MM.1S (cell line): ENCODE measurements around the gene RPS6KA2.

Experiments
- DNase-seq: peaks from one replicate; pipeline ENCODE4 v3.0.0-alpha.2; 2015
- H2AFZ ChIP-seq: fragments of 300-600 bp; sonication (generic); 2 replicates; pipeline ENCODE4 v1.6.0; 2016; ENCODE audit warnings: antibody characterized with exemption, low read length
- H3F3A ChIP-seq: fragments of 300-600 bp; sonication (generic); 2 replicates; pipeline ENCODE4 v1.6.1; 2016; ENCODE audit warnings: mild to moderate bottlenecking, antibody characterized with exemption, low read length, moderate library complexity, mixed read lengths; ENCODE audit not compliant: insufficient read depth
- H3K27ac ChIP-seq: fragments of 300-600 bp; sonication (generic); 2 replicates; pipeline ENCODE4 v1.5.1; 2016; ENCODE audit warnings: mild to moderate bottlenecking, low read length
- H3K27me3 ChIP-seq: fragments of 300-600 bp; sonication (generic); replicated peaks from 2 replicates; pipeline ENCODE4 v1.6.0; 2016; ENCODE audit warnings: low read length; ENCODE audit not compliant: insufficient read depth
- H3K36me3 ChIP-seq: fragments of 300-600 bp; sonication (generic); replicated peaks from 2 replicates; pipeline ENCODE4 v1.6.1; 2016; ENCODE audit warnings: mild to moderate bottlenecking, low read length, mixed read lengths; ENCODE audit not compliant: insufficient read depth
- H3K4me1 ChIP-seq: fragments of 300-600 bp; sonication (generic); 2 replicates; pipeline ENCODE4 v1.6.1; 2016; ENCODE audit warnings: low read length, mixed read lengths
- H3K4me2 ChIP-seq: fragments of 300-600 bp; sonication (generic); 2 replicates; pipeline ENCODE4 v1.6.0; 2016; ENCODE audit warnings: low read depth, low read length
- H3K4me3 ChIP-seq: fragments of 300-600 bp; sonication (generic); 2 replicates; pipeline ENCODE4 v1.5.1; 2016; ENCODE audit warnings: low read length, mixed read lengths
- H3K79me2 ChIP-seq: fragments of 300-600 bp; sonication (generic); 2 replicates; pipeline ENCODE4 v1.6.1; 2016; ENCODE audit warnings: mixed run types, low read length, mixed read lengths
- H3K9ac ChIP-seq: fragments of 300-600 bp; sonication (generic); 2 replicates; pipeline ENCODE4 v1.6.1; 2016; ENCODE audit warnings: low read length, mixed read lengths
- H3K9me2 ChIP-seq: fragments of 300-600 bp; sonication (generic); replicated peaks from 2 replicates; pipeline ENCODE4 v1.6.1; 2016; ENCODE audit warnings: mild to moderate bottlenecking, low read length, mixed read lengths; ENCODE audit not compliant: insufficient read depth
- H3K9me3 ChIP-seq: fragments of 300-600 bp; sonication (generic); replicated peaks from 2 replicates; pipeline ENCODE4 v1.6.1; 2016; ENCODE audit warnings: mild to moderate bottlenecking, low read length, mixed read lengths; ENCODE audit not compliant: insufficient read depth
- H4K20me1 ChIP-seq: fragments of 300-600 bp; sonication (generic); 2 replicates; pipeline ENCODE4 v1.6.1; 2016; ENCODE audit warnings: mild to moderate bottlenecking, low read length, moderate library complexity, mixed read lengths; ENCODE audit not compliant: insufficient read depth
- CTCF ChIP-seq: fragments of 300-600 bp; sonication (generic); IDR thresholded peaks from 2 replicates; pipeline ENCODE4 v1.5.1; 2016; ENCODE audit warnings: antibody characterized with exemption, low read length, mixed read lengths
- EZH2 ChIP-seq: fragments of 300-600 bp; sonication (generic); optimal IDR thresholded peaks from 2 replicates; pipeline ENCODE3; 2017; ENCODE audit warnings: low read depth, mild to moderate bottlenecking, antibody characterized with exemption, low read length, mixed read lengths
- EZH2phosphoT487 ChIP-seq: fragments of 300-600 bp; sonication (generic); IDR thresholded peaks from 2 replicates; pipeline ENCODE4 v1.6.1; 2018; ENCODE audit warnings: antibody characterized with exemption, low read length

RPS6KA2 gene

GRCh38 chr6:166381733-166382499 is 245.1 kb downstream of the RPS6KA2 start:
- H3K9me2 ChIP-seq: no peaks in the 10 kb centered on the region
- peak overlapping the region; percentile 72 for H3K9ac ChIP-seq
- H3K79me2 ChIP-seq: peaks cover 48% of the 10 kb centered on the region
- H3K27me3 ChIP-seq: no peaks in the 10 kb centered on the region
- peak overlapping the region; percentile 86 for H3K4me3 ChIP-seq
- H3K36me3 ChIP-seq: no peaks in the 10 kb centered on the region
- H3K9me3 ChIP-seq: no peaks in the 10 kb centered on the region
- H4K20me1 ChIP-seq: no peaks in the 10 kb centered on the region
- no peak overlapping the region for H2AFZ ChIP-seq
- H3K27ac ChIP-seq: peak overlapping the region; percentile 89; the same call in 1 of the 2 replicates
- H3K4me2 ChIP-seq: peak overlapping the region; percentile 68; the same call in 1 of the 2 replicates
- peaks cover 5% of the 10 kb centered on the region; the same call in 1 of the 2 replicates for H3F3A ChIP-seq
- no peaks in the 10 kb centered on the region for H3K4me1 ChIP-seq
- no peak for TF ChIP-seq EZH2phosphoT487
- TF ChIP-seq CTCF: peak; percentile 61
- DNase-seq: peak; percentile 64

- peaks cover 48% of the 10 kb centered on the region for H3K79me2 ChIP-seq
Observed at GRCh38 chr6:166381381-166381732, 245.7 kb downstream of the RPS6KA2 start.

DNA sequence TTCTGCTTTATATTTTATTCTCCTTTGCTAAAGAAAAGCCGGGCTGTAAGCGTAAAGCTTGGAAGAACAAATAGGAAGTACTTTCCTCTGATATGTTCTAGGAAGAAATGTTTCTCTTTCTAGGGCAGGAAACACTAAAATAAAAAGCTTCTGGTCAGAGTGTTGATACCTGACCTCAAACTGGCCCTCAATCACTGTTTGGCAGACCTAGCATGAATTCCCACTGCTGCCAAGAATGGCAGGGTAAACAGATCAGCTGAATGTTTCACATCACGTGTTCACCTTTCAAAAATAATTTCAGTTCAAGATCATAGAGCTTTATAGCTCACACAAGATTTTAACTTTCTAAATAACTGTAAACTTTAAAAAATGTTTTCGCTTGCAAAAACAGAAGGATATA is 247.3 kb downstream of the RPS6KA2 start:
- Histone ChIP-seq H3K9ac (no peak overlapping the region), H3F3A (peaks cover 5% of the 10 kb centered on the region; the same call in 1 of the 2 replicates), H3K9me3 (no peaks in the 10 kb centered on the region), H3K4me2 (no peak overlapping the region), H3K36me3 (no peaks in the 10 kb centered on the region), H3K9me2 (no peaks in the 10 kb centered on the region), H3K4me3 (no peak overlapping the region), H3K27me3 (no peaks in the 10 kb centered on the region), H3K79me2 (peaks cover 48% of the 10 kb centered on the region), H3K27ac (no peak overlapping the region), H2AFZ (no peak overlapping the region), H4K20me1 (no peaks in the 10 kb centered on the region), H3K4me1 (no peaks in the 10 kb centered on the region)
- TF ChIP-seq EZH2: no peak
- TF ChIP-seq CTCF: no peak
- TF ChIP-seq EZH2phosphoT487: no peak
- DNase-seq: no peak

More at GRCh38 chr6:166381381-166381732, 245.7 kb downstream of the RPS6KA2 start:
- Histone ChIP-seq H3K36me3 (no peaks in the 10 kb centered on the region), H2AFZ (no peak overlapping the region), H3K4me3 (peak overlapping the region; percentile 86), H3K4me1 (no peaks in the 10 kb centered on the region), H3K9me3 (no peaks in the 10 kb centered on the region), H3F3A (peaks cover 5% of the 10 kb centered on the region; the same call in 1 of the 2 replicates), H3K9ac (peak overlapping the region; percentile 53; the same call in 1 of the 2 replicates), H3K27ac (peak overlapping the region; percentile 89; the same call in 1 of the 2 replicates), H3K9me2 (no peaks in the 10 kb centered on the region), H4K20me1 (no peaks in the 10 kb centered on the region), H3K27me3 (no peaks in the 10 kb centered on the region), H3K4me2 (peak overlapping the region; percentile 68; the same call in 1 of the 2 replicates)
- TF ChIP-seq EZH2 (no peak), CTCF (no peak), EZH2phosphoT487 (no peak)
- DNase-seq: no peak
